Mucosa of rectum (tissue), 2 donors: ENCODE data around the gene TADA2B.

Experiments
- H3K27ac ChIP-seq, 2 donors: one replicate each; pipeline ENCODE4 v1.7.0; 2013; ENCODE audit warnings: inconsistent platforms in 2 of 2, low read depth in 2 of 2, low read length in 2 of 2
- H3K27me3 ChIP-seq, 2 donors: one replicate each; pipeline ENCODE4 v1.7.0; 2013; ENCODE audit warnings: low read length in 2 of 2; ENCODE audit not compliant: control insufficient read depth in 2 of 2, insufficient read depth in 2 of 2
- H3K36me3 ChIP-seq, 2 donors: one replicate each; pipeline ENCODE4 v1.7.0; 2013; ENCODE audit warnings: low read length in 2 of 2; ENCODE audit not compliant: control insufficient read depth in 2 of 2, insufficient read depth in 2 of 2
- H3K4me1 ChIP-seq, 2 donors: one replicate each; pipeline ENCODE4 v1.7.0; 2013; ENCODE audit warnings: low read length in 2 of 2, mild to moderate bottlenecking in 1 of 2; ENCODE audit not compliant: control insufficient read depth in 2 of 2, insufficient read depth in 2 of 2
- H3K4me3 ChIP-seq, 2 donors: one replicate each; pipeline ENCODE4 v1.7.0; 2013; ENCODE audit warnings: low read length in 2 of 2
- H3K9ac ChIP-seq, 2 donors: one replicate each; pipeline ENCODE4 v1.7.0; 2013; ENCODE audit warnings: low read length in 2 of 2, low read depth in 1 of 2, mild to moderate bottlenecking in 1 of 2
- H3K9me3 ChIP-seq, 2 donors: one replicate each; pipeline ENCODE4 v1.7.0; 2013; ENCODE audit warnings: low read length in 2 of 2; ENCODE audit not compliant: control insufficient read depth in 2 of 2
- donor health status: healthy.
- donor health status: Normal muscosa, but diverticular disease.

The TADA2B gene

GRCh38 chr4:7025040-7025602, 18.1 kb upstream of the TADA2B start:
- Histone ChIP-seq H3K27me3 (no peaks in the 10 kb centered on the region), H3K9ac (no peak overlapping the region), H3K36me3 (peaks cover 36 to 75% of the 10 kb centered on the region in 2 donors), H3K4me1 (no peaks in the 10 kb centered on the region), H3K4me3 (no peak overlapping the region), H3K9me3 (no peaks in the 10 kb centered on the region), H3K27ac (no peak overlapping the region)

- H3K9me3 ChIP-seq: no peaks in the 10 kb centered on the region
- no peak overlapping the region for H3K27ac ChIP-seq
- H3K36me3 ChIP-seq: peaks cover 39 to 74% of the 10 kb centered on the region in 2 donors
- H3K9ac ChIP-seq: no peak overlapping the region
- H3K4me3 ChIP-seq: no peak overlapping the region
- H3K4me1 ChIP-seq: no peaks in the 10 kb centered on the region
- no peaks in the 10 kb centered on the region for H3K27me3 ChIP-seq
Observed at GRCh38 chr4:7026107-7026506, 17.1 kb upstream of the TADA2B start.

- Histone ChIP-seq H3K27ac (no peak overlapping the region), H3K27me3 (no peaks in the 10 kb centered on the region), H3K36me3 (peaks cover 48 to 75% of the 10 kb centered on the region in 2 donors), H3K4me3 (no peak overlapping the region), H3K9me3 (no peaks in the 10 kb centered on the region), H3K9ac (no peak overlapping the region), H3K4me1 (no peaks in the 10 kb centered on the region)
Observed at GRCh38 chr4:7027284-7027683, 15.9 kb upstream of the TADA2B start.

GRCh38 chr4:7027913-7028312, 15.3 kb upstream of the TADA2B start:
- Histone ChIP-seq H3K4me3 (no peak overlapping the region), H3K27ac (no peak overlapping the region), H3K27me3 (no peaks in the 10 kb centered on the region), H3K9me3 (no peaks in the 10 kb centered on the region), H3K9ac (no peak overlapping the region), H3K36me3 (peaks cover 46 to 74% of the 10 kb centered on the region in 2 donors), H3K4me1 (no peaks in the 10 kb centered on the region)

GRCh38 chr4:7029212-7029611, 14.0 kb upstream of the TADA2B start:
- Histone ChIP-seq H3K27ac (no peak overlapping the region), H3K4me1 (no peaks in the 10 kb centered on the region), H3K27me3 (no peaks in the 10 kb centered on the region), H3K9me3 (no peaks in the 10 kb centered on the region), H3K36me3 (peaks cover 42 to 69% of the 10 kb centered on the region in 2 donors), H3K4me3 (no peak overlapping the region), H3K9ac (no peak overlapping the region)

- Histone ChIP-seq H3K36me3 (peaks cover 38 to 63% of the 10 kb centered on the region in 2 donors), H3K4me3 (no peak overlapping the region), H3K9me3 (no peaks in the 10 kb centered on the region), H3K4me1 (no peaks in the 10 kb centered on the region), H3K9ac (no peak overlapping the region), H3K27me3 (no peaks in the 10 kb centered on the region), H3K27ac (no peak overlapping the region)
Observed at GRCh38 chr4:7029921-7030320, 13.3 kb upstream of the TADA2B start.

- Histone ChIP-seq H3K36me3 (peaks cover 33 to 54% of the 10 kb centered on the region in 2 donors), H3K27me3 (no peaks in the 10 kb centered on the region), H3K4me3 (no peak overlapping the region), H3K4me1 (no peaks in the 10 kb centered on the region), H3K9ac (no peak overlapping the region), H3K9me3 (no peaks in the 10 kb centered on the region), H3K27ac (no peak overlapping the region)
Observed at GRCh38 chr4:7030856-7031255, 12.3 kb upstream of the TADA2B start.

- Histone ChIP-seq H3K27me3 (no peaks in the 10 kb centered on the region), H3K36me3 (peaks cover 33 to 50% of the 10 kb centered on the region in 2 donors), H3K9ac (no peak overlapping the region), H3K9me3 (no peaks in the 10 kb centered on the region), H3K4me3 (no peak overlapping the region), H3K27ac (no peak overlapping the region), H3K4me1 (no peaks in the 10 kb centered on the region)
Observed at GRCh38 chr4:7031558-7032449, 11.4 kb upstream of the TADA2B start.

GRCh38 chr4:7032596-7032995, 10.6 kb upstream of the TADA2B start:
- Histone ChIP-seq H3K36me3 (peaks cover 27 to 44% of the 10 kb centered on the region in 2 donors), H3K9ac (no peak overlapping the region), H3K4me1 (no peaks in the 10 kb centered on the region), H3K27me3 (no peaks in the 10 kb centered on the region), H3K27ac (no peak overlapping the region), H3K9me3 (no peaks in the 10 kb centered on the region), H3K4me3 (no peak overlapping the region)

- no peak overlapping the region for H3K9ac ChIP-seq
- no peaks in the 10 kb centered on the region for H3K9me3 ChIP-seq
- no peaks in the 10 kb centered on the region for H3K27me3 ChIP-seq
- no peak overlapping the region for H3K4me3 ChIP-seq
- H3K36me3 ChIP-seq: peaks cover 27 to 33% of the 10 kb centered on the region in 2 donors
- no peak overlapping the region for H3K27ac ChIP-seq
- H3K4me1 ChIP-seq: no peaks in the 10 kb centered on the region
Observed at GRCh38 chr4:7034262-7035081, 8.7 kb upstream of the TADA2B start.
